Stimulated activated CD8-positive, alpha-beta memory T cell treated with anti-CD3 and anti-CD28 coated beads, Interleukin-4, amount 100 ng/mL, for 48 hours (primary cell): ENCODE results near the gene UNC13D.
A peak's percentile ranks its signal among the peaks of the same experiment; 100 is the strongest.
"Not testable (repeated sequence)": the region's sequence is repeated elsewhere in the genome, so short reads cannot be mapped to it uniquely, and the experiment has no call there.

Experiments
- DNase-seq: peaks from one replicate; pipeline ENCODE4 v3.0.0-alpha.2; 2020

UNC13D gene

GRCh38 chr17:75874323-75875181, 30.3 kb upstream of the UNC13D start:
- DNase-seq: no peak

DNA sequence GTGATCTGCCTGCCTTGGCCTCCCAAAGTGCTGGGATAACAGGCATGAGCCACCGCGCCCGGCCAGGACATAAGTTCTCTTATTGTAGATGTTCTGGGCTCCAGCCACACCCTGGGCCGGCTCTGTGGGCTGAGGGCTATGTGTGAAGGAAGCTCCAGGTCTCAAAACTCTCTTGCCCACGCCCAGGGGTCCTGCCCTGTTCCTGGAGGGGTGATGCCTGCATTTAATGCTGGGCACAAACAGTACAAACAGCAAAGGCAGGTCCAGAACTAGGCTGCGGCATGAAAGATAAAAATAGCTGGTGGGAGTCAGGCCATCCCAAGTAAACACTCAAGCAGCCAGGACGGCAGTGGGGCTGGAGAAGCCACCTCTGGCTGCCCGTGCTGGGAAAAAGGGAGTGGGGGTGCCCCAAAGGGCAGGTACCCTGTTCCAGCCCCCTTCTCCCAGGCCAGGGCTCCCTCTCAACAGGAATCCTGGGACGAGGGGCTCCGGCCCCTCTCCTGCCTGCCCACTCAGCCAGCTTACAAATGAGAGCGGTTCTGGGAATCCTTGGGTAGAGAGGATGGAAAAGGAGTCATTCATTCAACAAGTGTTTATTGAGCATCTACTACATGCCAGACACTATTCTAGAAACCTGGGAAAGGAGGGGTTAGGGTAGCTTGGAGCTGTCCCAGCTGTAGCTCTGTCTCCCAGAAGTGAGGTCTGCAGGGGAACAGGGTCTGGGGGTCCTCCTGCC, 29.6 kb upstream of the UNC13D start:
- no peak for DNase-seq

DNA sequence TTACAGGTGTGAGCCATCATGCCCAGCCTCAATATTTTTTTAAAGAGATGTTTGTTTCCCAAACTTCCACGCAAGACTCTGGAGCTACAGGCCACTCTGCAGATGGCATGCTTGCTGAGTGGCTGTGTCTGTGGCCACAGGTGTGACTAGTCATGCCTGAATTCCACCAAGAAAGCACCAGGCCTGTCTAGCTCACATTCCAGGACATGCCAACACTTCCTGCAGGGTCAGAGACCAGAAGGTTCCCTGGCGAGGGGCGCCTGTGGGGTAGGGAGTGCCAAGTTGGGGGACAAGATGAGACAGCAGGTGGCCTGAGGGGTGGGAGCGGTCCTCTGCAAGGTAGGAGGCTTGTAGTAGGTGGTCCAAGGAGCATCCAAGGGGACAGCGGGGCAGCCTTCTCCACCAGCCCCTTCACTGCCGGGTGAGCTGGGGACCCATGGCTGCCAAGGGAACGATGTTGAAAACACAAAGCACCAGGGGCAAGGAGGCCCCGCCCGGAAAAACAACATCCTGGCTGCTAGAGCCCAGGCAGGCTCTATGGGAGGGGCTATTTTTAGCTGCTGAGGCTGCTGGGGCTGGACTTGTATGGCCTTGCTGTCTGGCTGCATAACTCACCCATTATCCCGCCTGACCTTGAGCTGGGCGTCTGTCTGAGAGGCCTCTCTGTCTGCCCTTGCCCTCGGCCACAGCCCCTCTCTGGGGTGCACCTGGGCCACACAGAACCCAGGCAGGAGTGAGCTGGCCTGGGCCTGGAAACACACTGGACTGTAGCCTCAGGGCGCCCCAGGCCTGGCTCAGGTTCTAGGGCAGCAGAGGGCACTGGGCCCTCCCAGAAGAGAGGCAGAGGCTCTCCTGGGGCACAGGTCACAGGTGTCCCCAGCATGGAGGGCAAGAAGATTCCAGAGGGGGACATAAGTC, 28.5 kb upstream of the UNC13D start:
- DNase-seq: no peak

DNA sequence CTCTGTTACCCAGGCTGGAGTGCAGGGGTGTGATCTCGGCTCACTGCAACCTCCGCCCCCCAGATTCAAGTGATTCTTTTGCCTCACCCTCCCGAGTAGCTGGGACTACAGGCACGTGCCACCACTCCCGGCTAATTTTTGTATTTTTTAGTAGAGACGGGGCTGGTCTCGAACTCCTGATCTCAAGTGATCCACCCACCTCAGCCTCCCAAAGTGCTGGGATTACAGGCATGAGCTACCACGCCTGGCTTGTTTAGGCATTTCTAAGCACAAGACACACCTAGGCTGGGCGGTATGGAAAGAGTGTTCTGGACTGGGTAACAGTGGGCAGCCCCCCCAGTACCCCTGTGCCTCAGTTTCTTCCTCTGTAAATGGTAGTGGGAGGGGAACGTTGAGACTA, 26.0 kb upstream of the UNC13D start:
- not testable (repeated sequence) for DNase-seq

DNA sequence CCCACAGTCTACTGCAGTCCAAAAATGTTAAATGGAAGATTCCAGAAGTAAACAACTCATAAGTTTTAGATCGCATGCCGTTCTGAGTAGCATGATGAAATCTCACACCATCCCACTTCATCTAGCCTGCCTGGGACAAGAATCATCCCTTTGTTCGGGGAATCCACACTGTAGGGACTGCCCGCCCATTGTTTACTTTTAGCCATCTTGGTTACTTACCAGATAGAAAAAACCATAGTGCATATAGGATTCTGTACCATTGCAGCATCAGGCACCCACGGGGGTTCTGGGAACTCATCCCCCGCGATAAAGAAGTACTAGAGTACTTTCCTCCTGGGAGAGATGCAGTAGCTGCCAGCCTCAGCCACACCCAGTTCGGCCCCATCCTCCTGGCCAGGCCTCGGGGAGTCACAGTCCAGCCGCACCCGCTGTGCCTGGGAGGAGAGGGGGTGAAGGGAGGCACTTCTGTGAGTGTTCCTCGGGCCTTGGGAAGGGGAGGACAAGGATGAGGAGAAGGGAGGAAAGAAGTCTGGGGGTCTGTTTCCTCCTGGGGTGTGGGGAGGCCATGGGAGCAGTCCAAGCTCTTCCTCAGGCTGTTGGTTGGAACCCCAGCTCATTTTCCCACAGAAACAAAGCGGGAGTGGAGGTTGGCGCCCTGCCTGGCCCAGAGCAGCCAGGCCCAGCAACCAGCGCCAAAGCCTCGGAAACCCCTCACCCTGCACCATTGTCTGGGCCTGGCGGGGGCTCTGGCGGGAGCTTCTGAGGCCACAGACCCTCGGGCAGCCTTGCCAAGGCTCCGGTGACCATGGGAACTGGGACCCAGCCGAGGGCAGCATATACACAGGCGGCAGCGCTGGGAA, 25.3 kb upstream of the UNC13D start:
- no peak for DNase-seq

DNA sequence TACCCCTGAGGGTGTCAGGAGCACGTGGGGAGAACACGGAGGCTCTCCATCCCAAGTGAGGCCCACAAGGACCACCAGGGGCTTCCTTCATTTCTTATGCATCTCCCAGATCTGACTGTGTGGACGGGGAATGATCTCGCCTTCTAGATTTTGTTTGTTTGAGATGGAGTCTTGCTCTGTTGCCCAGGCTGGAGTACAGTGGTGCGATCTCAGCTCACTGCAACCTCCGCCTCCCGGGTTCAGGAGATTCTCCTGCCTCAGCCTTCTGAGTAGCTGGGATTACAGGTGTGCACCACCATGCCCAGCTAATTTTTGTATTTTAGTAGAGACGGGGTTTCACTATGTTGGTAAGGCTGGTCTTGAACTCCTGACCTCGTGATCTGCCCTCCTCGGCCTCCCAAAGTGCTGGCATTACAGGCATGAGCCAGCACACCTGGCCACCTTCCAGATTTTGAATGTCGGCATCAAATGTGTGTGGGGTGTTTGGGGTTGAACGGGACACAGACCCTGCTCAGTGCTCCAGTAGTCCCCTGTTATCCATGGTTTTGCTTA, 24.6 kb upstream of the UNC13D start:
- not testable (repeated sequence) for DNase-seq

GRCh38 chr17:75865404-75866188, 21.4 kb upstream of the UNC13D start:
- DNase-seq: not testable (repeated sequence)

DNA sequence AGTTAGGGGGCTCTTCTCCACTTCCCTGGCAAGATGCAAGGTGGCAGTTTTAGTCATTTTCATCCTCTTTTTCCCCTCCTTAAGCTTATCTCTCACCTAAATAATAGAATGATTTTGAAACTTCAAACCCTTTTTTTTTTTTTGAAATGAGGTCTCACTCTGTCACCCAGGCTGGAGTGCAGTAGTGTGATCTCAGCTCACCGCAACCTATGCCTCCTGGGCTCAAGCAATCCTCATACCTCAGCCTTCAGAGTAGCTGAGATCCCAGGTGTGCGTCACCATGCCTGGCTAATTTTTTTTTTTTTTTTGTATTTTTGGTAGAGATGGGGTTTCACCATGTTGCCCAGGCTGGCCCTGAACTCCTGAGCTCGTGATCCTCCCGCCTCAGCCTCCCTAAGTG, 20.7 kb upstream of the UNC13D start:
- not testable (repeated sequence) for DNase-seq

GRCh38 chr17:75864448-75864871, 20.3 kb upstream of the UNC13D start:
- DNase-seq: peak; percentile 59

DNA sequence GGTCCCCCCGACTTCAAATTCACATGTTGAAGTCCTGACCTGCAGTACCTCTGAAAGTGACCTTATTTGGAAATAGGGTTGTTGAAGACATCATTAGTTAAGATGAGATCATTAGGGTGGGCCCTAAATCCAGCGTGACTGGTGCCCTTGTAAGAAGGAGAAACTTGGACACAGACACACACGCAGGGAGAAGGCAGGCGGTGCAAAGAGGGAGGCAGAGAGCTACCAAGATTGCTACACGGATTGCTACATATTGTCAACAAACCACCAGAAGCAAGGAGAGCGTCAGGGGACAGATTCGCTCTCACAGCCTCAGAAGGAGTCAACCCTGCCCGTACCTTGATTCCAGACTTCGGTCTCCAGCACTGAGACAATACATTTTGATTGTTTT, 17.7 kb upstream of the UNC13D start:
- no peak for DNase-seq

DNA sequence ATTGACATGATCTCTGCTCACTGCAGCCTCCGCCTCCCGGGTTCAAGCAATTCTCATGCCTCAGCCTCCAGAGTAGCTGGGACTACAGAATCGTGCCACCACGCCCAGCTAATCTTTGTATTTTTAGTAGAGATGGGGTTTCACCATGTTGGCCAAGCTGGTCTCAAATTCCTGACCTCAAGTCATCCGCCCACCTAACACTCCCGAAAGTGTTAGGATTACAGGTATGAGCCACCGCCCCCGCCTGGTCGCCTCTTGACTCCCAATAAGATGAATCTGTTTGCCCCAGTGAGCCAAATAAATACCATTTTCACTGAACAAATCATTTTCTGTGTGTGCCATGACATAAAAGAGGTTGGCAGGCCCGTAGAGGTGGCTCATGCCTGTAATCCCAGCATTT, 15.2 kb upstream of the UNC13D start:
- DNase-seq: not testable (repeated sequence)

DNA sequence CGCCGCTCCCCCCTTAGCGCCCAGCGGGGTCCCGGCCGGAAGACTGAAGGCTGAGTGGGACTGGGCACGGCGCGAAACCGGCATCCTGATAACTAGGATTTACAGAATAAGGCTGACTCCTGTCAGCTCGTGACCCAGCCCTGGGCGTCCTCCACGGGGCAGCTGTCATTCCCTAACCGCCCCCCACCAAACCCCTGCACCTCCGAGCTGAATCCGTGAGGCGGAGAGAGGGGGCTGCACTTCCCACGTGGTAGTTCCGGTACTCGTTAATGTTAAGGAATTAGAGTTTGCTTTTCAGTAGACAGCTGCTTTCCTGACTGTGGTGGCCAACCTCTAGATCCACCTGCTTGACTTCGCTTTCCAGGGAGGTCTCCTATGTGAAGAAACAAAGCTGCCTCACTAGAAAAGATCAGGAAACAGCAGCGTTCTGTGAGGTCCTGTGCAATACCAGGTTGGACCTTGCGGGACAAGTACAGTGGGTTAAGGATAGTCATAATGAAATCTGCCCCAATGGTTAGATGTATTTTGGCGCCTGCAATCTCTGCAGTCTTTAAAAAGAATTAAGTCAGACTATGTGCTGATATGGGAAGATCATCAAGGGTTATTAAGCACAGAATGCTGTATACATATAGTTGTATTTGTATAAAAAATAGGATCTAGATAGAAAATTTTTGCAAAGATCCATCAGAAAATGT, 12.0 kb upstream of the UNC13D start:
- no peak for DNase-seq

- DNase-seq: peak; percentile 97
Observed at GRCh38 chr17:75855310-75856061, 11.3 kb upstream of the UNC13D start, which contains the start of gene WBP2. WBP2 (minus strand) TSS chr17:75855335; CDS start chr17:75855297, 38 bp downstream.

DNA sequence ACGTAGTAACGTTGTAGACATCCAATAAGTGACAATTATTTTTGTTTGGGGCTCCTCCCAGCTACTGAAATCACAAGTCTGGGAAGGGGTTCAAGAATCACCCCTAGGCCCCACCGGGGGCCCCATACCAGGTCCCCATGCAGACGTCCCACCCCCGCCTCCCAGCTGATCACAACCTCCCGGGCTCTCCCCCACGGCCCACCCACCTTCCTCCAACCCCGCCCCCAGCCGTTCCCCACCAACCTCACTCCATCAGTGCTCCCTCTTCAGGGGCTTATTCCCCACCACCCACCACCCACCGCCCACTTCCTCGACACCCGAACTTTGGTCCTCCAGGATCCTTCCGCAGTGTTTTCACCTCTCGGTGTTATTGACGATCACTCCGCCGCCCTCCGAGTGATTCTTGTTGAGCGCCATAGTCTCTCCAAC, 10.7 kb upstream of the UNC13D start:
- DNase-seq: no peak

DNA sequence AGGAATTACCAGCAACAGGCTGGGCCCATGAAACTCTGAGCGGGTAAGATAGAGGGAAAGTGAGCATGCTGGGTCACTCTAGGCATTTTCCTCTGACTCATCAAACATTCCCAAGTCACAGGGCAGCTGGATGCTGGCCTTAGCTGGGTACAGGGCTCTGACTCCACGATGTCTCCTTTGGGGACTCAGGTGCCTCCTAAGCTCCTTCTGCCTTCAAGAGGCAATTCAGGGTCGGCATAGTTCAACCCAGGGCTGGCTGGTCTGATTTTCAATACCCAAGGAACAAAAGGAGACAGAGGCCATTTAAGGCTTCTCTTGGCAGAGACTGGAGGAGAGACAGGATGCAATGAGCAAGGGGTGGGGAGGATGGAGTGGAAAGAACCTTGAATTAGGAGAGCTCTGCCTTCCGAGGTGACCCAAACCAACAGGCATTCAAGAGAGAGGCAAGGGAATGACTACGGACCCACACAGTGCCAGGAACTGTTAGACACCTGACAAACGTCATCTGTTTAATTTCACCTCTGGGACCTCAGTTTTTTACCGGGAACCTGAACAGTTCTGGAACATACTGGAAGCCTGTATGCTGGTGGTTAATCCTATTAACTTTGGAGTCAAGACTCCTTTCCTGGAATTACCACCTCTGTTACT, 10.0 kb upstream of the UNC13D start:
- no peak for DNase-seq

GRCh38 chr17:75853433-75853832, 9.2 kb upstream of the UNC13D start:
- no peak for DNase-seq

- not testable (repeated sequence) for DNase-seq
Observed at GRCh38 chr17:75851693-75851991, 7.4 kb upstream of the UNC13D start.

- no peak for DNase-seq
Observed at GRCh38 chr17:75850928-75851692, 6.9 kb upstream of the UNC13D start.
